GM21528 (cell line): ENCODE results near the gene CDC42BPB.
A peak's percentile ranks its signal among the peaks of the same experiment; 100 is the strongest.

Experiments
- ATAC-seq: cut with Tn5 transposase; IDR thresholded peaks from one replicate; pipeline ENCODE4 v1.9.1; 2021; ENCODE audit warnings: mild to moderate bottlenecking, moderate library complexity; ENCODE audit not compliant: unreplicated experiment, low FRiP score

Gene CDC42BPB

DNA sequence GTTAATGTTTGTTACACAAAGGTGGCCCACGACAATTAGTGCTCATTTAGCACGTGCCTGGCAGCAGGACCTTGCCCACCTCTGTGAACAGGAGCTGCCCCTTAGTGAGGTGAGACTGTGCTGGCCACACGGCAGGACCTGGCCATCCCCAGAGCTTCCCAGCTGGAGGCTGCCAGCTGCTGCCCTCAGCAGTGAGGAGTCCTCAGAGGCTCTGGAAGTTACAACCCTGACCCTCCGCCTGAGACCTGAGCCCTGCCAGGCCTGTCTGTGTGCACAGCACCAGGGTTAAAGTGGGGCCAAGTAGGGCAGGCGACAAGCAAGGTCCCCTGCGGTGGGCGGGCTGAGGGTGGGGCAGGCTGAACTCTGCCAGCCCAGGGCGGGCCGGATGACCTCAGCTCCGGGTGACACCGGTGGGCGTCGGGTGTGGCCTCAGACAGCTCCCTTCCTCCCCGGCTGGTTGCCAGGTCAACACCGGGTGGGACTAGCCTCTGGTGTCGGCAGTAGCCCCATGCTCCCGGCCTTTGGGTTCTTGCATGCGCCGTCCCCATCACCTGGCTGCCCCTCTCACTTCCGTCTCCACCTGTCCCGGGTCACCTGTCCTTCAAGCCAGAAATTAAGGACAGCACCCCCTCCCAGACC, 17.5 kb upstream of the CDC42BPB start:
- no peak for ATAC-seq

DNA sequence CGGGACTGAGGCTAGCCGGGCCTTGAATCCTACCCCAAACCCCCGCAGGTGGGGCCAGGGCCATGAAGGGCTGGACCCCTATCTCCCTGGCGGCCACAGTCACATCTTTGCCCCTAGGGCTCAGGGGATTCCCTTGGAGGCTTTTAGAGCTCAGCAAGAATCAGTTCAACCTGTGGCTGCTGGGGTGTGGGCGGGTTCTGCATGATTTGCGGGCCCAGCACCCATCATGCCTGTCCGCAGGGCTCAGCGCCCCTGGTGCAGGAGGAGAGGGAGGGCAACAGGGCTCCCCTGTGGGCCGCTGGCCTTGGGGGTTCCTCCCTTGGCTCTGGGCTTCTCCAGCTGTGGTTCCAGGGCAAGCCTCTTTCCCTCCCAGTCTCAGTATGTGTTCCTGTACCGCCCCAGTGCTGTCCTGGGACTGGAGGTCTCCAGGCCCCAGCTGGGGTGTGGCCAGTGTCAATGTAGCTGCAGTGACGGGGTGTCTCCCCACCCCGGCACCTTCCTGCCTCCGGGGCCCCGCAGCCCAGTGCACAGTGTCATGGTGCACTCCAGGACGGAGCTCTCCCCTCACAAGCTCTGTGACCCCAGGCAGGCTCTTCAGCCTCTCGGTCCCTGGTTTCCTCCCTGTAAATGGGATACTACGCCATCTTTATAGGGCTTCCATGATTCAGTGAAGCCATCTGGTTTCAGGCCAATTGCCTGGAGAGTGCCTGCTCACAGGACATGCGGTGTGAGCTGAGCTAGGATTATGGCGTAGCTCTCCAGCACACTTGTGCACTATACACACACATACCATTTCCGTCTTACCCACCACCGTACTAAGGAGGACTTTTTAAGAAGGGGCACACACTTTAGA, 16.8 kb upstream of the CDC42BPB start:
- no peak for ATAC-seq

DNA sequence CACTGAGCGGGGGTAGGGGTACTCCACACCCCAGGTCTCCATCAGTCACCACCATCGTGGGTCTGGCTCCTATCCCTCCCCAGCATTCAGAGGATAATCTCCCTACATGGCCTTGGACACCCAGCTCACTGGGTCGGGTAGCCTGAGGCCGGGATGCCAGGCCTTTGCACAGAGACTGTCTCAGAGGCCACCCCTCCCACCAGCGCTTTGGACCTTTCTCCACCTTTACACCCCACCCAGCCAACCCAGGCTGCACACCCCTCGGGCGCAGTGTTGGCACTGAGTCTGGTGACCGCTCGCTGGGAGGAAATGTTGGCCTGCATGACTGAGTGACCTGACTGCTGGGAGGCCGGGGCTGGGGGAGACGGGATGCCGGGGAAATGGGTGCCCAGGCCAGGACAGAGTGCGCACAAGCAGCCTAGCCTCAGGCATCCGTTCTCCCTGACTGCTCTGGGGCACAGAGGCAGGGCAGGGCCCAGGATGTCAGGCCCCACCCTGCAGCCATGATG, 16.1 kb upstream of the CDC42BPB start:
- no peak for ATAC-seq

DNA sequence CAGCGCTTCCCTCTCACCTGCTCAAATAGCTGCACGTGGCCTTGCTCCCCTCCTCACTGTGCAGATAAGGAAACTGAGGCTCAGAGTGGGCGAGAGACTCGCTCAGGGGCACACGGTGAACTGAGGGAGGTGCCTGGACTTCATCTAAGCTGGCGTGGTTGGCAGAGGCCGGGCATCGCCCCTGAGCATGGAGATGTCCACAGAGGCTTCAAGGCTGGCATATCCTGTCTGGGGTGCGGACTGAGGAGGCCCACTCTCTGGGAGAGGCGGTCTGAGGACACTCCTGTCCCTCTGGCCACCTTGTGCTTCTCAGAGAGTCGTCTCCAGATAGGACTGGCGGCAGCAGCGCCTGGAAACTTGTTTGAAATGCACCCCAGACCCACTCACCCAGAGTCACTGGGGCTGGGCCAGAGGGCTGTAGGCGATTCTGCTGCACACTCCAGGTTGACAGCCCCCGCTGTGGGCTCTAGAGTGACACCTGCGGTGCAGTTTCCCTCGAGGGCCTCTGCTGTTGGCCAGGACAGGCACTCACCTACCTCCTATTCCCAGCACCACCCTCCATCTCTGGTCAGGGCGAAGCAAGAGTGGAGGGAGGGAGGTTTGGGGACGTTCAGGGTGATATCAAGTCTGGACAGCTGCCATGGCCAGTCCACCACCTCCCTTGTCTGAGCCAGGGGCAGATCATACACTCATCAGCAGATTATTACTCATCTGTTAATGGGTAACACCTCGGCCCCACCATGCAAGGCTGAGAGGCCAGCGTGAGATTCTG, 15.4 kb upstream of the CDC42BPB start:
- ATAC-seq = no peak

- no peak for ATAC-seq
These were observed 14.3 kb upstream of the CDC42BPB start for GRCh38 chr14:103071544-103072251.

GRCh38 chr14:103070971-103071542, 13.7 kb upstream of the CDC42BPB start:
- no peak for ATAC-seq

- ATAC-seq = no peak
These were observed 13.0 kb upstream of the CDC42BPB start for GRCh38 chr14:103070263-103070885.

DNA sequence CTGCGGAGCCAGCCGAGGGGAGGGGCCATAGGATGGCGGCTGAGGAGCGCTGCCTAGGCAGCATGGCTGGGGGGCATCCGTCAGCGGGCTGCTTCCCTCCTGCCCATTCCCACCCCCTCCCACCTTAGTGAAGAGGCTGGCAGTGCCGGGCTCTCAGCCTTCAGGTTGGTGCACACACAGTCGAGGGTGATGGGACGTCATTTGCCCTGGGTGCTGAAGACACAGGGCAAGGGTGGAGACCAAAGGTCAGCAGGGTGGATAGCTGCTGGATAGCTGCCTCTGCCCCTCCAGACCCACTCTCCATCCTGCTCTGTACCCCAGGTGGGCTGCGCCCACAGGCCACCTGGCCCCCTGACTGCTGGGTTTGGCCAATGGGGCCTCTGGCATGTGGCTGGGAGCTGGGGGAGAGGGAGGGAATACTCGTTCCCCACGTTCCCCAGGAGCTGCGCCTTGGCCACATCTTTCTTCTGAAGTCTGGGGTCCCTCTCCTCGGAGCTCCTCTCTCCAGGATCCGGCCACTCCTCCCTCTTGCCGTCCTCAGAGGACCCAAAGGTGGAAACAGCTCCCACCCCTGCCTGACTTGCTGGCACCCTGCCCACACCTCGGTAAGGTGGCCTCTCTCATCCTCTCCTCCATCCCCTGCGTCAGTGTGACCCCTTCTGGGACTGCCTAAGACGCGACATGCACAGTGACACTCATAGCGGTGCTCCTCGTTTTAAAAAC, 11.2 kb upstream of the CDC42BPB start:
- no peak for ATAC-seq

DNA sequence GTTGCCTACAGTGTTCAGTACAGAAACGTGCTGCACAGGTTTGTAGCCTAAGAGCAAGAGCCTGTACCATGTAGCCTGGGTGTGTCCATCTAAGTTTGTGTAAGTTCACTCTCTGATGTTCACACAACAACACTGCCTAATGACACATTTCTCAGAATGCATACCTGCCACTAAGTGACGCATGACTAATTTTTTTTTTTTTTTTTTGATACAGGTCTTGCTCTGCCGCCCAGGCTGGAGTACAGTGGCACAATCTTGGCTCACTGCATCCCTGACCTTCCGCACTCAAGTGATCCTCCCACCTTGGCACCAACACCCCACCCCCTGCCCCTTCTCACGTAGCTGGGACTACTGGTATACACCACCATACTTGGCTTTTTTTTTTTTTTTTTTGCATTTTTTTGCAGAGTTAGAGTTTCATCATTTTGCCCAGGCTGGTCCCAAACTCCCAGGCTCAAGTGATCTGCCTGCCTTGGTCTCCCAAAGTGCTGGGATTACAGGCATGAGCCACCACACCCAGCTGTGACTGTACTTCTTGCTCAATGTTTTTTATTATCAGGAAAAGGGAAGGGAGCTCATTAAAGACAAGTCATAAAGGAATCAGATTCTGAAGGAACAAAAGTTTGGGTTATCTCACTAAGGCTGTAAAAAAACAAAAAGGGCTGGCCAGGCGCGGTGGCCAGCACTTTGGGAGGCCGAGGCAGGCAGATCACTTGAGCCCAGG, 10.0 kb upstream of the CDC42BPB start:
- no peak for ATAC-seq

GRCh38 chr14:103066399-103066798, 9.1 kb upstream of the CDC42BPB start:
- no peak for ATAC-seq

DNA sequence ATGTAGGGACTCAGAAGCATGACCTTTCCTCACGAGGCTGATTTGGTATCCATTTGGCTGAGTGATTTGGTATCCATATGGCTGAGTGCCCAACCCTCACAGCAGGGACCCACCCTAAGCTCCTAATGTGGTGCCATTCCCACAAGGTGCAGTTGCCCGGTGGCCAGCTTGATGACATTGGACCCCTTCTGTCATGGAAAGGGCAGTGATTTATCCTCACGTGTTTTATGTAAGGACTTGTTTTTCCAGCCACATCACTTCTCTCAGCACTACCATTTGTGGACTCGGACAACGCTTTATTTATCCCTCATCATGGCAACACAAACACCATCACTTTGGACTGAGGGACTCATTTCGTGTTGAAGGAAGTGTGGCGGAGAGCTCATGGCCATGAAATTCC, 8.5 kb upstream of the CDC42BPB start:
- ATAC-seq = no peak

DNA sequence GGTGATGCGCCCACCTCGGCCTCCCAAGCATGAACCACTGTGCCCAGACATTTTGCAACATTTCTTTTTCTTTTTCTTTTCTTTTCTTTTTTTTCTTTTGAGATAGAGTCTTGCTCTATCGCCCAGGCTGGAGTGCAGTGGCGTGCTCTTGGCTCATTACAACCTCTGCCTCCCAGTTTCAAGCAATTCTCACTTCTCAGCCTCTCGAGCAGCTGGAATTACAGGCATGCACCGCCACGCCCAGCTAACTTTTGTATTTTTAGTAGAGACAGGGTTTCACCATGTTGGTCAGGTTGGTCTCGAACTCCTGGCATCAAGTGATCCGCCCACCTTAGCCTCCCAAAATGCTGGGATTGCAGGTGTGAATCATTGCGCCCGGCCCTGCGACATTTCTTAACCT, 7.6 kb upstream of the CDC42BPB start:
- no peak for ATAC-seq

DNA sequence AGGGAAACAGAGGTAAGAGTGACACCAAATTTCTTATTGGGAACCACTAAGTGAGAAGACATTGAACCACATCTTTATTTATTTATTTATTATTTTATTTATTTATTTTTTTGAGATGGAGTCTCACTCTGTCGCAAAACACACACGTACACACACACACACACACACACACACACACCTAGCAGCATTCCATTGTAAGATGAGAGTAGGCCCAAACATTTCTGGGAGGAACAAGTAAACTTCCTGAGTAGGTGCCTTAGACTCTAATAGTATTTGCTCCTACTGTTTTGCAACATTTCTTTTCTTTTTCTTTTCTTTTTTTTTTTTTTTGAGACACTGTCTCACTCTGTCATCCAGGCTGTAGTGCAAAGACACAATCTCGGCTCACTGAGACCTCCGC, 7.1 kb upstream of the CDC42BPB start:
- no peak for ATAC-seq

DNA sequence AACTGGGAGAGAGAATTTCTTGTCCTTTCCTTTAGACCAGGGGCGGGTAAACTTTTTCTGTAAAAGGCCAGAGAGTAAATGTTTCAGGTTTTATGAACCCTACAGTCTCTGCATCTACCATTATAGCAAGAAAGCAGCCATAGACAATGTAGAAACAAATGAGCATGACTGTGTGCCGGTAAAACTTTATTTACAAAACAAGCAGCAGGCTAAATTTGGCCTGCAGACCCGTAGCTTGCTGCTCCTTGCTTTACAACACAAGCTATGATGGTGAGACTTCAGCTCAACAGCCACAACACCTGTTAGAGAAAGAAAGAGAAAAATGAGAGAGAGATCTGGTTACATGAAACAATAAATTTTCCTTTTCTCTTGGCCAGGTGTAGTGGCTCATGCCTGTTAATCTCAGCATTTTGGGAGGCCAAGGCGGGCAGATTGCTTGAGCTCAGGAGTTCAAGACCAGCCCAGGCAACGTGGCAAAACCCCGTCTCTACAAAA, 4.2 kb upstream of the CDC42BPB start:
- ATAC-seq = no peak

DNA sequence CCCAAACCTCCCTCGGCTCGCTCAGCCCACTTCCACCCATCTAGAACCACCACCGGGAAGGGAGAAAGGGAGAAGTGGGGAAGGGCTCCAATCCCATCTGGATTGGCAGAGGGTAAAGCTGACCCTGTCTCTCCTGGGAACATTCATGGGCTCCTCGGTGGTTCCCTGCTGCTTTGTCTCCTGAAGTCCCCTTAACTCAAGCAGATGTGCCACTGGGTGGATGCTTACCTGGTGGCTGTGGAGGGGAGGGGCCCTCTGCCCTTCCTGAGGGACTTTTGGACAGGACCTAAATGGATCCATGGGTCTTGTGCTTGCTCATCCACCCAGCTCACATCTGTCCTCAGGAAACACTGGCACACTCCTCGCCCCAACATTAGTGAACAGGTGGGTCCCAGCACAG, 2.2 kb upstream of the CDC42BPB start:
- no peak for ATAC-seq

DNA sequence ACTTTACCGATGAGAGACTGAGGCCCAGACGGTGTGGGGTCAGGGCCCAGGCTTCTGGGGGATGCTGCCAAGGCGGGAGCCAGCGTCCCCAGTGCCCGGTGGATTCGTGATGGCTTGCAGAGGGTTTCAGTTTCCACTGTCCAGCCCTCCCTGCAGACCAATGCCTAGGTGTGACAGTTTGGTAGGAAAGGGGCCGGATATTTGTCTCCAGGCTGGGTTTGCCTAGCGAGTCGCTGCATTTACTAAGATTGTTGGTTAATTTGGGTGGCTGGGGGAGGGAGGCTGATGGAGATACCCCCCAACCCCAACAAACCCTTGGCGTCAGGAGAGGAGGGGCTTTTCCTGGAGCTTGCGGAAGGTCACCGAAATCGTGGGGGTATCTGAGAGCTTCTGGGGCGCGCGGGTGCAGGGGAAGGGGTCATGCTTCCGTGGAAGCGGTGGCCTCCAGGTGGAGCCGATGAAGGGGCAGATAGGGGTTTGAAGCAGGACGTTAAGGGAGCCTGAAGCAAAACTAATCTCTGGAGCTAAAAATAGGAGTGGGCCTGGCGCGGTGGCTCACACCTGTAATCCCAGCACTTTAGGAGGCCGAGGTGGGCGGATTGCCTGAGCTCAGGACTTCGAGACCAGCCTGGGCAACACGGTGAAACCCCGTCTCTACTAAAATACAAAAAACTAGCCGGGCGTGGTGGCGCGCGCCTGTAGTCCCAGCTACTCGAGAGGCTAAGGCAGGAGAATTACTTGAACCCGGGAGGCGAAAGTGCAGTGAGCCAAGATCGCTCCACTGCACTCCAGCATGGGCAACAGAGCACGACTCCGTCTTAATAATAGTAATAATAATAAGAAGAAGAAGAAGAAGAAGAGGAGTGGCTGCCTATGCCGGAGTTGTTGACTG, 1.1 kb upstream of the CDC42BPB start:
- no peak for ATAC-seq

DNA sequence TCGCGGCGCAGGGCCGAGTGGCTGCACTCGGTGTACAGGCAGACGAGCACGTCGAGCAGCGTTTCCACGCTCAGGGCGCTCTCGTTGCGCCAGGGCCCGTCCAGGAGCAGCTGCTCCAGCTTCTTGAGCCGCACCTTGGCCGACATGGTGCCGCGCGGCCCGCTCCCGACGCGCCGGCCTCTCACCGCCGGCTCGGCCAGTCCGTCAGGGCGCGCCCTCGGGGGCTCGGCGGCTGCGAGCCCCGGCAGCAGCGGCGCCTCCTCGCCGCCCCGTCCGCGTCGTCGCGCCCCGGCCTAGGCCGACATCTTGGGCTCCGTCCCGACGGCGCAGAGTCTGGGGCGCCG, 349 bp downstream of the CDC42BPB start:
- peak; percentile 28 for ATAC-seq
